PFSK-1 (cell line): Measurements from ENCODE around the gene NHSL2.

Experiments
- POLR2AphosphoS5 ChIP-seq: IDR thresholded peaks from 2 replicates; pipeline ENCODE4 v1.6.1; 2012; ENCODE audit warnings: low read depth, mild to moderate bottlenecking, control low read depth, low read length, moderate library complexity
- REST ChIP-seq, 2 experiments: IDR thresholded peaks; 2 replicates each; pipeline versions ENCODE4 v1.6.1 to v1.8.0; 2011 to 2012; ENCODE audit warnings: low read depth in 2 of 2, low read length in 2 of 2, control low read depth in 1 of 2, inconsistent platforms in 1 of 2, mild to moderate bottlenecking in 1 of 2, moderate library complexity in 1 of 2; ENCODE audit not compliant: insufficient read depth in 1 of 2
- TAF1 ChIP-seq: IDR thresholded peaks from 2 replicates; pipeline ENCODE4 v1.6.1; 2012; ENCODE audit warnings: low read length, control low read depth, borderline replicate concordance; ENCODE audit not compliant: insufficient read depth

GRCh38 chrX:71976753-71977152 is 66.1 kb downstream of the NHSL2 start:
- TF ChIP-seq POLR2AphosphoS5 (no peak), REST (IDR thresholded peaks at IDR 0.05; ENCODE audit: insufficient read depth in 1 of 2, low read depth in 2 of 2, low read length in 2 of 2) (no peak), TAF1 (no peak)
